Liver (tissue), 3 donors: ENCODE data around the gene PRKCH.

Experiments used
- ATF3 ChIP-seq: IDR thresholded peaks from 2 replicates; pipeline ENCODE4 v1.6.1; 2016; ENCODE audit warnings: antibody characterized with exemption
- CTCF ChIP-seq: fragments of 150-350 bp; IDR thresholded peaks from 2 replicates; pipeline ENCODE4 v1.5.1; 2017; ENCODE audit warnings: improper control_type of control experiment, low read depth, low read length; ENCODE audit not compliant: missing input control
- GABPA ChIP-seq, 2 donors: IDR thresholded peaks in 1 of 2; conservative IDR thresholded peaks in 1 of 2; 2 replicates each; pipeline ENCODE4 v1.6.1; 2016; ENCODE audit warnings: antibody characterized with exemption in 2 of 2, mild to moderate bottlenecking in 1 of 2, moderate library complexity in 1 of 2
- REST ChIP-seq: IDR thresholded peaks from 2 replicates; pipeline ENCODE4 v1.6.1; 2016; ENCODE audit warnings: antibody characterized with exemption, mild to moderate bottlenecking
- donor health status: healthy.
- donor health status: healthy.

GRCh38 chr14:61350427-61351270 lies 29.3 kb downstream of the PRKCH start:
- no peak for TF ChIP-seq CTCF
- TF ChIP-seq GABPA (IDR thresholded peaks at IDR 0.05 in 1 of 2, conservative IDR thresholded peaks at IDR 0.05 in 1 of 2) = no peak
- no peak for TF ChIP-seq ATF3
- no peak for TF ChIP-seq REST
